ENCODE results near the gene CUX1. TPM values are rescaled to one million over a fixed set of nuclear protein-coding genes. Genes with fewer than 3 reads are reported as not detected.

The CUX1 gene
- total and polyA plus RNA-seq, 10 of the 15 experiments (the other 5 are each of a cell fraction or from before 2014, with no cell fraction given): 6.1 to 48.6 (median 25.9) TPM

DNA sequence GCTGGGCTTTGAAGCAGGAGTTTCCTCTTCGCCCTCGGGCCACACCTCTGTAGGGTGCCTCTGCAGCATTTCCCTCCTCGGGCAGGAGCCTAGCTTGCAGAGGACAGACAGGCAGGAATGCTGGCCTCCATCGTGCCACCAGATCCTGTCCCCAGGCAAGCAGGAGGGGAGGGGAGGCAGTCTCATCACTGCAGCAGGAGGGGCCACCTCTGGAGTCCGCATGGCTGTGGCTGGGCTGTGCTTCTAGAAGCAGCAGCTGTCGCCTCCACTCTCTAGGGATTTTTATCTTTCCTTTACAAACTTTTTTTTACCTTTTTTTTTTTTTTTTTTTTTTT is 181.4 kb downstream of the CUX1 start:
- DNase-seq (ENCODE audit: low read depth, low spot score) (no peak), ATAC-seq (no peak), FAIRE-seq (no peak)
- Histone ChIP-seq H3K9ac (ENCODE audit: control insufficient read depth, insufficient read depth, low read length) (no peak overlapping the region), H3K36me3 (ENCODE audit: control insufficient read depth in 2 of 2, insufficient read depth in 2 of 2, low read length in 1 of 2) (no peaks in the 10 kb centered on the region; a peak in 1 of 4 replicates), H3K4me2 (ENCODE audit: control insufficient read depth, insufficient read depth) (no peak overlapping the region), H3K27me3 (replicated peaks in 1 of 2; ENCODE audit: control insufficient read depth in 2 of 2, insufficient read depth in 2 of 2, low read length in 1 of 2) (no peaks in the 10 kb centered on the region), H3K27ac (ENCODE audit: control insufficient read depth, insufficient read depth) (no peak overlapping the region), H3K4me3 (no peak overlapping the region), H4K20me1 (ENCODE audit: control insufficient read depth, insufficient read depth) (no peaks in the 10 kb centered on the region), H3K79me2 (ENCODE audit: control insufficient read depth, insufficient read depth, low read length) (peaks cover 9% of the 10 kb centered on the region), H2AFZ (ENCODE audit: control insufficient read depth, low read depth, low read length) (no peak overlapping the region), H3K4me1 (ENCODE audit: control insufficient read depth, insufficient read depth, low read length) (peaks cover 27% of the 10 kb centered on the region), H3K9me3 (replicated peaks; ENCODE audit: control insufficient read depth, insufficient read depth, low read length) (no peaks in the 10 kb centered on the region)
- no TSS peak for BruUV-seq (replicated peaks)
- ChIA-PET SMC1A (ENCODE audit: uncharacterized antibody, unreplicated experiment) (interaction anchor here (1.4 kb wide), 1 partner anchor 17 kb away, joined by 3 read pairs; no protein-coding TSS in a partner anchor), RAD21 (ENCODE audit: unreplicated experiment) (no interaction called here), CTCF (interaction anchor here (0.6 kb wide), 1 partner anchor 92 kb away, joined by 3 read pairs; no protein-coding TSS in a partner anchor), POLR2A (interaction anchor here (0.6 to 0.7 kb wide), 2 partner anchors 20 to 140 kb away, joined by 4 to 5 read pairs; no protein-coding TSS in a partner anchor)
- intact Hi-C loops (cut with micrococcal nuclease; ENCODE audit: unreplicated experiment): no loop called here
- 91% methylated on average over 6 of the region's 6 CpGs for WGBS (ENCODE audit: insufficient coverage, insufficient replicate concordance, low lambda C conversion rate, missing lambda C conversion rate)
- TF ChIP-seq ZNF24 (IDR thresholded peaks at IDR 0.05) (no peak), CBFB (IDR thresholded peaks at IDR 0.05; ENCODE audit: low read depth) (no peak), FOXK2 (IDR thresholded peaks at IDR 0.05) (no peak), NBN (IDR thresholded peaks at IDR 0.05) (no peak), PAX5 (IDR thresholded peaks at IDR 0.05; ENCODE audit: borderline replicate concordance, low read depth, low read length) (no peak), BACH1 (IDR thresholded peaks at IDR 0.05; ENCODE audit: borderline replicate concordance) (no peak), MEF2A (IDR thresholded peaks at IDR 0.05; ENCODE audit: insufficient read depth, low read depth, low read length) (no peak), MYB (IDR thresholded peaks at IDR 0.05; ENCODE audit: borderline replicate concordance, low read depth, low read length) (no peak), SUPT20H (IDR thresholded peaks at IDR 0.05; ENCODE audit: borderline replicate concordance, control insufficient read depth, low read depth, low read length) (no peak), JUND (IDR thresholded peaks at IDR 0.05; ENCODE audit: low read depth, low read length) (no peak)
- TF ChIP-seq, protein P1, sequence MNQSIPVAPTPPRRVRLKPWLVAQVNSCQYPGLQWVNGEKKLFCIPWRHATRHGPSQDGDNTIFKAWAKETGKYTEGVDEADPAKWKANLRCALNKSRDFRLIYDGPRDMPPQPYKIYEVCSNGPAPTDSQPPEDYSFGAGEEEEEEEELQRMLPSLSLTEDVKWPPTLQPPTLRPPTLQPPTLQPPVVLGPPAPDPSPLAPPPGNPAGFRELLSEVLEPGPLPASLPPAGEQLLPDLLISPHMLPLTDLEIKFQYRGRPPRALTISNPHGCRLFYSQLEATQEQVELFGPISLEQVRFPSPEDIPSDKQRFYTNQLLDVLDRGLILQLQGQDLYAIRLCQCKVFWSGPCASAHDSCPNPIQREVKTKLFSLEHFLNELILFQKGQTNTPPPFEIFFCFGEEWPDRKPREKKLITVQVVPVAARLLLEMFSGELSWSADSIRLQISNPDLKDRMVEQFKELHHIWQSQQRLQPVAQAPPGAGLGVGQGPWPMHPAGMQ (IDR thresholded peaks at IDR 0.05; ENCODE audit: borderline replicate concordance): no peak
- TF ChIP-seq, protein P2, sequence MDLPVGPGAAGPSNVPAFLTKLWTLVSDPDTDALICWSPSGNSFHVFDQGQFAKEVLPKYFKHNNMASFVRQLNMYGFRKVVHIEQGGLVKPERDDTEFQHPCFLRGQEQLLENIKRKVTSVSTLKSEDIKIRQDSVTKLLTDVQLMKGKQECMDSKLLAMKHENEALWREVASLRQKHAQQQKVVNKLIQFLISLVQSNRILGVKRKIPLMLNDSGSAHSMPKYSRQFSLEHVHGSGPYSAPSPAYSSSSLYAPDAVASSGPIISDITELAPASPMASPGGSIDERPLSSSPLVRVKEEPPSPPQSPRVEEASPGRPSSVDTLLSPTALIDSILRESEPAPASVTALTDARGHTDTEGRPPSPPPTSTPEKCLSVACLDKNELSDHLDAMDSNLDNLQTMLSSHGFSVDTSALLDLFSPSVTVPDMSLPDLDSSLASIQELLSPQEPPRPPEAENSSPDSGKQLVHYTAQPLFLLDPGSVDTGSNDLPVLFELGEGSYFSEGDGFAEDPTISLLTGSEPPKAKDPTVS (IDR thresholded peaks at IDR 0.05; ENCODE audit: low read depth, low read length): no peak
- TF ChIP-seq, protein P3, sequence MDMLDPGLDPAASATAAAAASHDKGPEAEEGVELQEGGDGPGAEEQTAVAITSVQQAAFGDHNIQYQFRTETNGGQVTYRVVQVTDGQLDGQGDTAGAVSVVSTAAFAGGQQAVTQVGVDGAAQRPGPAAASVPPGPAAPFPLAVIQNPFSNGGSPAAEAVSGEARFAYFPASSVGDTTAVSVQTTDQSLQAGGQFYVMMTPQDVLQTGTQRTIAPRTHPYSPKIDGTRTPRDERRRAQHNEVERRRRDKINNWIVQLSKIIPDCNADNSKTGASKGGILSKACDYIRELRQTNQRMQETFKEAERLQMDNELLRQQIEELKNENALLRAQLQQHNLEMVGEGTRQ (IDR thresholded peaks at IDR 0.05; ENCODE audit: borderline replicate concordance, low read depth, low read length): no peak
- TF ChIP-seq, protein P4, sequence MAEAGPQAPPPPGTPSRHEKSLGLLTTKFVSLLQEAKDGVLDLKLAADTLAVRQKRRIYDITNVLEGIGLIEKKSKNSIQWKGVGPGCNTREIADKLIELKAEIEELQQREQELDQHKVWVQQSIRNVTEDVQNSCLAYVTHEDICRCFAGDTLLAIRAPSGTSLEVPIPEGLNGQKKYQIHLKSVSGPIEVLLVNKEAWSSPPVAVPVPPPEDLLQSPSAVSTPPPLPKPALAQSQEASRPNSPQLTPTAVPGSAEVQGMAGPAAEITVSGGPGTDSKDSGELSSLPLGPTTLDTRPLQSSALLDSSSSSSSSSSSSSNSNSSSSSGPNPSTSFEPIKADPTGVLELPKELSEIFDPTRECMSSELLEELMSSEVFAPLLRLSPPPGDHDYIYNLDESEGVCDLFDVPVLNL (IDR thresholded peaks at IDR 0.05; ENCODE audit: low read depth, low read length): no peak
- TF ChIP-seq, protein P5, sequence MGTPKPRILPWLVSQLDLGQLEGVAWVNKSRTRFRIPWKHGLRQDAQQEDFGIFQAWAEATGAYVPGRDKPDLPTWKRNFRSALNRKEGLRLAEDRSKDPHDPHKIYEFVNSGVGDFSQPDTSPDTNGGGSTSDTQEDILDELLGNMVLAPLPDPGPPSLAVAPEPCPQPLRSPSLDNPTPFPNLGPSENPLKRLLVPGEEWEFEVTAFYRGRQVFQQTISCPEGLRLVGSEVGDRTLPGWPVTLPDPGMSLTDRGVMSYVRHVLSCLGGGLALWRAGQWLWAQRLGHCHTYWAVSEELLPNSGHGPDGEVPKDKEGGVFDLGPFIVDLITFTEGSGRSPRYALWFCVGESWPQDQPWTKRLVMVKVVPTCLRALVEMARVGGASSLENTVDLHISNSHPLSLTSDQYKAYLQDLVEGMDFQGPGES (IDR thresholded peaks at IDR 0.05): no peak
- in situ Hi-C loops (cut with MboI): no loop called here
